Measurements from ENCODE around the gene SEC61A2. TPM values are rescaled to one million over a fixed set of nuclear protein-coding genes. Genes with fewer than 3 reads are reported as not detected.

SEC61A2 gene
- total and polyA plus RNA-seq, 2 of the 8 experiments (the other 6 are each of a cell fraction or from before 2014, with no cell fraction given): 18.2 to 19.2 TPM

- CTCF ChIA-PET (ENCODE audit: partially characterized antibody): interaction anchor here (1.4 kb wide), 1 partner anchor 27 kb away, joined by 3 read pairs; no protein-coding TSS in a partner anchor
- Histone ChIP-seq H3K23me2 (ENCODE audit: low read depth, low read length) (no peaks in the 10 kb centered on the region), H2AK5ac (ENCODE audit: low read depth, low read length) (no peak overlapping the region), H3K14ac (ENCODE audit: insufficient read length) (no peak overlapping the region), H2AFZ (ENCODE audit: low read length) (no peak overlapping the region), H3K27ac (ENCODE audit: low read depth, low read length) (no peak overlapping the region), H3K79me1 (ENCODE audit: low read depth, low read length) (peaks cover 2% of the 10 kb centered on the region; the same call in 1 of the 2 replicates), H3K56ac (replicated peaks; ENCODE audit: insufficient read length, low read depth, low read length) (no peak overlapping the region), H2BK12ac (ENCODE audit: low read depth, low read length) (no peak overlapping the region), H3K27me3 (replicated peaks in 1 of 4; ENCODE audit: control insufficient read depth in 3 of 4, extremely low read depth in 1 of 4, insufficient read depth in 3 of 4, low read length in 3 of 4) (no peaks in the 10 kb centered on the region), H3K4ac (replicated peaks; ENCODE audit: insufficient read length, low read depth, low read length) (no peak overlapping the region), H4K8ac (ENCODE audit: extremely low read depth, insufficient read depth, low read length) (no peak overlapping the region), H2BK15ac (ENCODE audit: low read length) (no peak overlapping the region), H3K79me2 (ENCODE audit: control insufficient read depth in 1 of 2, insufficient read depth in 2 of 2, low read length in 2 of 2) (peaks cover 9 to 38% of the 10 kb centered on the region in 2 experiments), H3K4me3 (ENCODE audit: extremely low read depth in 1 of 4, insufficient read depth in 2 of 4, low read depth in 3 of 4, low read length in 4 of 4) (no peak overlapping the region), H4K91ac (replicated peaks; ENCODE audit: insufficient read length, low read length) (no peak overlapping the region), H3K9me3 (ENCODE audit: insufficient read depth in 2 of 2, low read depth in 1 of 2, low read length in 1 of 2) (no peaks in the 10 kb centered on the region), H3K18ac (ENCODE audit: extremely low read depth, low read length) (no peak overlapping the region), H3K9ac (replicated peaks in 1 of 4; ENCODE audit: extremely low read depth in 1 of 4, low read depth in 3 of 4, low read length in 3 of 4) (no peak overlapping the region), H2BK120ac (replicated peaks; ENCODE audit: low read depth, low read length) (no peak overlapping the region), H3K36me3 (ENCODE audit: control insufficient read depth in 2 of 4, insufficient read depth in 4 of 4, low read length in 3 of 4) (peaks cover 7 to 38% (median 18%) of the 10 kb centered on the region in 4 experiments), H3K23ac (ENCODE audit: insufficient read length) (no peak overlapping the region), H3K4me1 (replicated peaks in 1 of 4; ENCODE audit: control insufficient read depth in 3 of 4, insufficient read depth in 4 of 4, low read length in 3 of 4) (no peaks in the 10 kb centered on the region), H2BK5ac (ENCODE audit: low read depth, low read length) (no peak overlapping the region), H2BK20ac (ENCODE audit: low read length) (no peak overlapping the region), H4K5ac (ENCODE audit: insufficient read length, low read depth, low read length) (no peak overlapping the region), H3K4me2 (ENCODE audit: insufficient read depth in 1 of 2, low read depth in 2 of 2, low read length in 2 of 2) (no peak overlapping the region), H4K20me1 (replicated peaks in 1 of 2; ENCODE audit: control insufficient read depth in 1 of 2, insufficient read depth in 2 of 2, low read length in 2 of 2) (peaks cover 0 to 2% of the 10 kb centered on the region in 2 experiments)
- TF ChIP-seq HDAC6 (IDR thresholded peaks at IDR 0.05; ENCODE audit: low read depth, low read length) (no peak), CEBPB (IDR thresholded peaks at IDR 0.05; ENCODE audit: low read depth, low read length) (no peak), ASH2L (IDR thresholded peaks at IDR 0.05; ENCODE audit: low read length) (no peak), SIRT6 (IDR thresholded peaks at IDR 0.05; ENCODE audit: low read length) (no peak), SRF (IDR thresholded peaks at IDR 0.05; ENCODE audit: low read depth, low read length) (no peak), POU5F1 (IDR thresholded peaks at IDR 0.05; ENCODE audit: low read depth, low read length) (no peak), TAF1 (IDR thresholded peaks at IDR 0.05; ENCODE audit: low read depth, low read length) (no peak), RBBP5 (IDR thresholded peaks at IDR 0.05; ENCODE audit: borderline replicate concordance, low read depth, low read length) (no peak), PHF8 (conservative IDR thresholded peaks at IDR 0.05; ENCODE audit: low read depth, low read length) (no peak), SIN3A (conservative IDR thresholded peaks at IDR 0.05 in 1 of 2, IDR thresholded peaks at IDR 0.05 in 1 of 2; ENCODE audit: low read depth in 1 of 2, low read length in 2 of 2) (no peak), SP1 (IDR thresholded peaks at IDR 0.05; ENCODE audit: low read depth, low read length) (no peak), BCL11A (IDR thresholded peaks at IDR 0.05; ENCODE audit: low read depth in 2 of 2, low read length in 2 of 2) (no peak)
- FAIRE-seq: no peak
- no peak for DNase-seq (ENCODE audit: low read depth in 1 of 2, low spot score in 2 of 2)
- 91% methylated on average over 5 of the region's 5 CpGs; no CpG with 5 or more reads in 1 of the 2 experiments for WGBS, 2 experiments (ENCODE audit: extremely low coverage in 1 of 2, insufficient coverage in 1 of 2, insufficient read length in 1 of 2, insufficient replicate concordance in 2 of 2, low coverage in 1 of 2, low lambda C conversion rate in 2 of 2, missing lambda C conversion rate in 1 of 2)
- POLR2A ChIA-PET (ENCODE audit: partially characterized antibody): interaction anchor here (1.0 to 1.1 kb wide), 2 partner anchors 13 to 59 kb away, joined by 3 read pairs; no protein-coding TSS in a partner anchor
Measured at GRCh38 chr10:12187321-12187905, 57.9 kb downstream of the SEC61A2 start.

All from H1 (cell line).